WI38 (cell line): ENCODE measurements around the gene APBA1.

Experiments
- H3K4me3 ChIP-seq: 2 replicates; pipeline ENCODE4 v1.5.1; 2011; ENCODE audit warnings: low read depth, mild to moderate bottlenecking, control low read depth, low read length
- CTCF ChIP-seq: IDR thresholded peaks from 2 replicates; pipeline ENCODE4 v1.5.1; 2012; ENCODE audit warnings: low read depth, mild to moderate bottlenecking, control low read depth, low read length

APBA1 gene

GRCh38 chr9:69643098-69643497 lies 29.1 kb downstream of the APBA1 start:
- no peak overlapping the region for H3K4me3 ChIP-seq
- no peak for TF ChIP-seq CTCF

GRCh38 chr9:69637817-69638200 lies 34.4 kb downstream of the APBA1 start:
- no peak overlapping the region for H3K4me3 ChIP-seq
- TF ChIP-seq CTCF: no peak

- no peak overlapping the region for H3K4me3 ChIP-seq
- no peak for TF ChIP-seq CTCF
Observed at GRCh38 chr9:69637193-69637816, 34.9 kb downstream of the APBA1 start.

GRCh38 chr9:69633716-69634115 lies 38.5 kb downstream of the APBA1 start:
- no peak for TF ChIP-seq CTCF

GRCh38 chr9:69632768-69633167 lies 39.4 kb downstream of the APBA1 start:
- TF ChIP-seq CTCF: no peak
- no peak overlapping the region for H3K4me3 ChIP-seq

More at GRCh38 chr9:69633716-69634115, 38.5 kb downstream of the APBA1 start:
- H3K4me3 ChIP-seq: no peak overlapping the region

- H3K4me3 ChIP-seq: no peak overlapping the region
Observed at GRCh38 chr9:69627281-69627680, 44.9 kb downstream of the APBA1 start.

GRCh38 chr9:69623276-69623675 lies 48.9 kb downstream of the APBA1 start:
- TF ChIP-seq CTCF: no peak
- no peak overlapping the region for H3K4me3 ChIP-seq

More at GRCh38 chr9:69627281-69627680, 44.9 kb downstream of the APBA1 start:
- no peak for TF ChIP-seq CTCF
